Psoas muscle (tissue), 8 donors: ENCODE results near the gene CEACAM19. TPM values are rescaled to one million over a fixed set of nuclear protein-coding genes. Genes with fewer than 3 reads are reported as not detected.

ENCODE experiments used
- ATAC-seq, 4 donors: fragments of 200-7000 bp; cut with Tn5 transposase; one replicate each; pipeline ENCODE4 v1.9.1; 2020; ENCODE audit warnings: moderate library complexity in 3 of 4, mild to moderate bottlenecking in 2 of 4
- DNase-seq, 2 donors: peaks; one replicate each; pipeline ENCODE4 v3.0.0-alpha.2; 2020
- H3K27ac ChIP-seq: fragments of 200-600 bp; one replicate; pipeline ENCODE4 v1.8.0; 2022
- H3K27me3 ChIP-seq, 3 donors: fragments of 200-600 bp in 1 of 3; one replicate each; pipeline versions ENCODE4 v1.6.1 to v1.8.0; 2013 to 2022; ENCODE audit warnings: low read length in 2 of 3, mild to moderate bottlenecking in 2 of 3, moderate library complexity in 1 of 3; ENCODE audit not compliant: insufficient read depth in 3 of 3
- H3K36me3 ChIP-seq, 2 donors: fragments of 200-600 bp in 1 of 2; one replicate each; pipeline versions ENCODE4 v1.6.1 to v1.8.0; 2013 to 2022; ENCODE audit warnings: low read depth in 1 of 2, mild to moderate bottlenecking in 1 of 2, moderate library complexity in 1 of 2; ENCODE audit not compliant: insufficient read depth in 1 of 2
- H3K4me1 ChIP-seq: fragments of 200-600 bp; one replicate; pipeline ENCODE4 v1.8.0; 2022
- H3K4me3 ChIP-seq: fragments of 200-600 bp; one replicate; pipeline ENCODE4 v1.8.0; 2022; ENCODE audit warnings: mild to moderate bottlenecking
- H3K9me3 ChIP-seq: fragments of 200-600 bp; one replicate; pipeline ENCODE4 v1.8.0; 2022
- CTCF ChIP-seq: fragments of 200-600 bp; IDR thresholded peaks from one replicate; pipeline ENCODE4 v1.8.0; 2022; ENCODE audit warnings: antibody characterized with exemption
- WGBS, 3 donors: extraction: QIAGEN DNeasy Blood & Tissue Kit; methylation state at CpG; one replicate each; pipeline versions ENCODE4 v1.1.6 to v1.1.7; 2013; 5-methylcytosine and 5-hydroxymethylcytosine counted together
- intact Hi-C, 2 donors: fragments of 100-400 bp; cut with DNase I; formaldehyde crosslinking; loops; one replicate each; pipeline versions ENCODE4 v1.11.0 to v1.14.2; 2022
- polyA plus RNA-seq, 3 donors: library from polyadenylated mRNA; stranded (reverse); fragments of 200-250 nt; gene quantifications; one replicate each; pipeline ENCODE4 v1.2.3, GENCODE V29; 2013
- total RNA-seq, 4 donors: library from RNA; stranded (reverse); fragmentation: NEBNext Ultra II Directional in 2 of 4; extraction: Animal tissue kit (Norgen Biotek cat#: 25700) in 2 of 4; gene quantifications; one replicate each; pipeline versions ENCODE4 v1.2.1 to v1.2.4, GENCODE V29; 2021 to 2023
- donor health status: healthy with polysubstance abuse.
- donor health status: DM: no; HTN: no; CAD: no; lungs with moderate emphysema.
- donor health status: Bipolar disorder and iron deficiency.
- donor health status: healthy.
- donor health status: DM: yes; HTN: yes; CAD: no.
- donor health status: DM: no; HTN: no; CAD: no.
- donor health status: DM: no; HTN: no; CAD: no.
- donor health status: DM: yes; HTN: yes; CAD: no.

The CEACAM19 gene
- total and polyA plus RNA-seq, 7 donors = 3.7 to 14.7 (median 8.6) TPM

GRCh38 chr19:44635581-44636438, 35.5 kb upstream of the CEACAM19 start:
- H3K27ac ChIP-seq = no peak overlapping the region

DNA sequence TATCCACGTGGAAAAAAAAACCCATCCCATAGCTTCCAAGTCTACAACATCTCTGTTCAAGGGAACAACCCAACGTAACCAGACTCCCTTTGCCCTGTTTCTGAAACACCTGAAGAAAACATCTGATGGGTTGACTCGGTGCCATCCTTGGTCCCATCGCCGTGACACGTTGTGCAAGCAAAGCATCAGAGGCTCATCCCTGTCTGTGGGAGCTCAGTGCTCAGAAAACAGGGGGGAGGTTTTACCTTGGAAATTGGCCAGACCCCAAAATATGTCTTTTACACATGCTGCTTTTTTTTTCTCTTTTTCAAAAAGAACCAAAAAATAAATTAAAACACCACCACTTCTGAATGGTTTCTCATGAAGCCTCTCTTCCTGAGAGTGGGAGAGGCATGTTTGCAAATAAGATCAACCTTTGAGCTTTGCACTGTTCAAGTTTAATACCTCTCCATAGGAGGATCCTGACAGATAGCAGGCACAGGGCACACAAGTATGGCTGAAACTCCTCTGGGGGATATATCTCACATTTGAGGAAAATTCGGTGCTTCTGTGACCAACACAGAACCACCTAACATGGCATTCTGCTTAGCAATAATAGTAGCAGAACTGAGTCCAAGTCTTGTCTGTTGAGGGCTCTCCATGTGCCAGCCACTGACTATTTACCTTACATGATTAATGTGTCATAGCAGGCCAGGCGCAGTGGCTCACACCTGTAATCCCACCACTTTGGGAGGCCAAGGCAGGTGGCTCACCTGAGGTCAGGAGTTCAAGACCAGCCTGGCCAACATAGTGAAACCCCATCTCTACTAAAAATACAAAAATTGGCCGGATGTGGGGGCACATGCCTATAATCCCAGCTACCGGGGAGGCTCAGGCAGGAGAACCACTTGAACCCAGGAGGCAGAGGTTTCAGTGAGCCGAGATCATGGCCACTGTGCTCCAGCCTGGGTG, 34.6 kb upstream of the CEACAM19 start:
- 62 to 80% (median 65%) methylated on average over 11 of the region's 11 CpGs for WGBS, 3 donors

More at GRCh38 chr19:44635581-44636438, 35.5 kb upstream of the CEACAM19 start:
- Histone ChIP-seq H3K4me1 (peaks cover 6% of the 10 kb centered on the region), H3K9me3 (no peaks in the 10 kb centered on the region), H3K4me3 (no peak overlapping the region), H3K36me3 (no peaks in the 10 kb centered on the region), H3K27me3 (no peaks in the 10 kb centered on the region)
- WGBS, 3 donors = 51 to 69% (median 55%) methylated on average over 3 of the region's 3 CpGs
- TF ChIP-seq CTCF = no peak
- no peak for DNase-seq
- intact Hi-C loops = no loop called here
- ATAC-seq = no peak

DNA sequence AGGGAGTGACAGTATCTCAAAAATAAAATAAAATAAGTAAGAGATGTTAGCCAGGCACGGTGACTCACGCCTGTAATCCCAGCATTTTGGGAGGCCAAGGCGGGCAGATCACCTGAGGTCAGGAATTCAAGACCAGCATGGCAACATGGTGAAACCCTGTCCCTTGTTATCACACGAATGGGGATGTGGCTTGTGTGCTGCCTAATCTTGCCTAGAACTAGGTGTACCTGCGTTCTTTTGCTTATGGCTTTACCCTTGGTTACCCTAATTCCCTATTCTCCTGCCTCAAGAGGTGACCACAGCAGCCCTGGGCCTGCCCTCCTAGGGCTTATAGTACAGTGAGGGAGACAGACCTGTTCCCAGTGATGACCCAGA, 33.9 kb upstream of the CEACAM19 start:
- no peak for ATAC-seq
- Histone ChIP-seq H3K27me3 (no peaks in the 10 kb centered on the region), H3K4me1 (peaks cover 17% of the 10 kb centered on the region), H3K9me3 (no peaks in the 10 kb centered on the region), H3K36me3 (no peaks in the 10 kb centered on the region), H3K4me3 (no peak overlapping the region), H3K27ac (no peak overlapping the region)
- 66 to 88% (median 86%) methylated on average over 5 of the region's 5 CpGs for WGBS, 3 donors
- no peak for TF ChIP-seq CTCF
- intact Hi-C loops = no loop called here
- no peak for DNase-seq

More for the DNA sequence above, 34.6 kb upstream of the CEACAM19 start:
- Histone ChIP-seq H3K27me3 (no peaks in the 10 kb centered on the region), H3K27ac (no peak overlapping the region), H3K4me3 (no peak overlapping the region), H3K36me3 (no peaks in the 10 kb centered on the region), H3K9me3 (no peaks in the 10 kb centered on the region), H3K4me1 (peaks cover 15% of the 10 kb centered on the region)
- no peak for TF ChIP-seq CTCF
- DNase-seq (no peak), ATAC-seq (no peak)
- intact Hi-C loops = no loop called here

DNA sequence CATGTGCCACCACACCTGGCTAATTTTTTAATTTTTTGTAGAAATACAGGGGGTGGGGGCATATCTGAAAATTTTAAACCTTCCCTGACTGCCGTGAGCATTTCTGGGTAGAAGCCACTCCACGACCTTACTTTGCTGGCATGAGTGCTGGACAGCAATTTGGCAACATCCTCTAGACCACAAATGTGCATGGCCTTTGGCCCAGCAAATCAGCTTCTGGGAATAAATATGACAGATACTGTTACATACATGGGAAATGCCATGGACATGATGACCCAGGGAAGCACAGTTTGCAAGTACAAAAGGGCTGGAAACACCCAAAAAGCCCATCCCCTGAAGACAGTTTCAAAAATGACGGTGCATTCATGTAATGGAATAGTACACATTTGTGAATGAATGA, 30.8 kb upstream of the CEACAM19 start:
- no peak for TF ChIP-seq CTCF
- Histone ChIP-seq H3K4me1 (peaks cover 18% of the 10 kb centered on the region), H3K9me3 (no peaks in the 10 kb centered on the region), H3K4me3 (no peak overlapping the region), H3K27me3 (no peaks in the 10 kb centered on the region), H3K36me3 (no peaks in the 10 kb centered on the region), H3K27ac (peak overlapping the region; percentile 28)
- DNase-seq = no peak
- intact Hi-C loops = loop anchor here in 1 of 2 donors (5.0 kb wide), 1 partner anchor 53 kb away; no protein-coding TSS in a partner anchor
- ATAC-seq = peak; percentile 35 to 59 (median 50)
- WGBS, 3 donors = 23 to 38% (median 24%) methylated on average over 3 of the region's 3 CpGs
